ENCODE results near the gene DHH. TPM values are rescaled to one million over a fixed set of nuclear protein-coding genes. Genes with fewer than 3 reads are reported as not detected.

DHH gene
- polyA plus RNA-seq, 3 donors = 0.25 to 0.44 (median 0.33) TPM

DNA sequence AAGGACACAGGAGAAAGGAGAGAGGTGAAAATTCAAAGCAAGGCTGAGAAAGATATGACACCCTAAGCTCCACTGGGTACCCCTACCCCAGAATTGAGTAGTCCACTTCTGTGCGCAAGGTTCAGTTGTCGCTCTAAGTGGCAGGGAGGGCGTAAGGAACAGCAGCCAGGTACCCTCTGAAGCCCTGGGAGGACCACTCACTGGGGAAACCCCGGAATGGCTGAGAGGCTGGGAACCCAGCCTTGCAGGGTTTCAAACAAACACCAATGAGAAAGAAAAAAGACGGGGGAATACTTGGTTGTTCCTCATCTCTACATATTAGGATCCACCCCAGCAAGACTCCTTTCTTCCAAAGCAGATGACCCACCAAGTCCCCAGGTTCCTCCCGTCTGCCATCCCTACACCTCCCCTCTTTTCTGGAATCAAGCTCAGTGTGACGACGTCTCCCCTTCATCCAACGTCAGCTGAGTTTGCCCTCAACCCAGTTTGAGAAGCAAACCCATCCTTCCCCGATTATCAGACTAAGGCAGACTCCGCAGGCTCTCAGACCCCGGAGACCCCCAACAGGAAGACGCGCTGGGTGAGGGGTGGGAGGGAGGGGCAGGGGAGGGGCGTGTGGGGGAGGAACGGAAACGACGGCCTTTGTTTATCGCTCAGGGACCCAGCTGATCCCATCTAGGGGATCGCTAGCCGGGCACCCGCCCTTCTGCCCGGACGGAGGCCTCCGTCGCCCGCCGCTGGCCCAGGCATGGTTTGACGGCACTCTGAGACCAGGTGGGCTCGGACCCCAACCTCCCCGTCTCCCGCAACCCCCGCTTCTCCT lies 15.3 kb upstream of the DHH start:
- no peak for DNase-seq (ENCODE audit: low read depth in 3 of 3, low spot score in 2 of 3)

DNA sequence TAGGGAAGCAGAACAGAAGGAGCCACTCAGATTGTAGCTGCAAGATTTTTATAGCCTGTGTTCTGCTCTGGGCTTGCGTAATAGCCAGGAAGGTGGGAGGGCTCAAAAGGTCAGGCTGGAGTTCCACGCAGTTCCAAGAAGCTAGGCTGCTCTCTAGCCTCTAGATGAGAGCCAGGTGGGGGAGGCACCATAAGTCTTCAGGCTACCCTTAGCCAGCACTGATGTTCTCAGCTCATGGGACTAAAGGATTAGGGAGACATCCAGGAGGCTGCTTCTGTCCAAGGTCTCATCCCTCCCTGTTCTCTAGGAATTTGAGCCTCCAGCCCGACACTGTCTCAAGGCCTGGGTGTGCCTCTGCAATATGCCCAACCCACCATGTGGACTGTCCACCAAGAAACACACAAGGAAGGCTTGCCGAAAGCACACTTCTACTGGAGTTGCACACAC lies 14.4 kb upstream of the DHH start:
- DNase-seq (ENCODE audit: low read depth in 3 of 3, low spot score in 2 of 3) = no peak

- DNase-seq (ENCODE audit: low read depth in 3 of 3, low spot score in 2 of 3) = no peak
Observed at GRCh38 chr12:49105504-49106084, 11.0 kb upstream of the DHH start.

GRCh38 chr12:49104822-49105221 lies 10.2 kb upstream of the DHH start:
- DNase-seq (ENCODE audit: low read depth in 3 of 3, low spot score in 2 of 3) = no peak

DNA sequence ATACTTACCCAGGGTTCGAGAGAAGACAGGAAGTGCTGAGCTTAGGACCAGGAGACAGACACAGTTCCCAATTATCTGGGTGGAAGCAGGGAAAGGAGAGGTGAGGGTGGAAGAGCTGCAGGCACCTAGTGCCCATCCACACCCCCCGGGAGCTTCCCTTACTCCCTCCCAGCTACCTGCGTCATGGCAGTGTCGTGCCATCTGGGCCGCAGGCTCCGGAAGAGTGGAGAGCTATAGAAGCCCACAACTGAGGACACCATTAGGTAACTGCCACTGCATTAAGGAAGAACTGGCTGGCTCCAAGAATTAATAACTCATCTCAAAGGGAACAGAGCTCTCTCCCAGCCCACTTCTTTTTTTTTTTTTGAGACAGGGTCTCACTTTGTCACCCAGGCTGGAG lies 5.8 kb upstream of the DHH start:
- no peak for DNase-seq (ENCODE audit: low read depth in 3 of 3, low spot score in 2 of 3)

- no peak for DNase-seq (ENCODE audit: low read depth in 3 of 3, low spot score in 2 of 3)
Observed at GRCh38 chr12:49098703-49099102, 4.1 kb upstream of the DHH start.

GRCh38 chr12:49098035-49098451 lies 3.4 kb upstream of the DHH start:
- DNase-seq (ENCODE audit: low read depth in 3 of 3, low spot score in 2 of 3) = no peak

GRCh38 chr12:49097381-49097780 lies 2.8 kb upstream of the DHH start:
- no peak for DNase-seq (ENCODE audit: low read depth in 3 of 3, low spot score in 2 of 3)

DNA sequence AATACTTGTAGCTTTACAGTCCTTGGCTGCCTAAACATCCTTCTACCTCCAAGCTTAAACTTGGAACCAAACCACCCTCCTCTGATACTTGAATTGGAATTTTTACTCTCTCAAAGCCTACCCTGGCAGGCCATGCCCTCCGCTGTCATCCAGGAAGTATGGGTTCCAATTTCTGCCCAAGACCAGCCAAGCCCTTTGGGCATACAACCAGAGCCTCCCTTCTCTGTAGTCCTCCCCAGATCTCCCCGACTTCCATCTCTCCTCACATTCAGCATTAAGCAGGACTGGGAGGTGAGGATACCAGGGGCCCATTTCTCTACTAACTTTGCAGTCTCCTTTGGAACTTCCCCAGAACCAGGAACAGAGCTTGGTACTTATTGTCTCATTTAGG lies 369 bp upstream of the DHH start:
- no peak for DNase-seq (ENCODE audit: low read depth in 3 of 3, low spot score in 2 of 3)

GRCh38 chr12:49093792-49094159 lies 825 bp downstream of the DHH start:
- DNase-seq (ENCODE audit: low read depth in 3 of 3, low spot score in 2 of 3) = no peak

GRCh38 chr12:49092816-49093406 lies 1.7 kb downstream of the DHH start:
- DNase-seq (ENCODE audit: low read depth in 3 of 3, low spot score in 2 of 3) = no peak

DNA sequence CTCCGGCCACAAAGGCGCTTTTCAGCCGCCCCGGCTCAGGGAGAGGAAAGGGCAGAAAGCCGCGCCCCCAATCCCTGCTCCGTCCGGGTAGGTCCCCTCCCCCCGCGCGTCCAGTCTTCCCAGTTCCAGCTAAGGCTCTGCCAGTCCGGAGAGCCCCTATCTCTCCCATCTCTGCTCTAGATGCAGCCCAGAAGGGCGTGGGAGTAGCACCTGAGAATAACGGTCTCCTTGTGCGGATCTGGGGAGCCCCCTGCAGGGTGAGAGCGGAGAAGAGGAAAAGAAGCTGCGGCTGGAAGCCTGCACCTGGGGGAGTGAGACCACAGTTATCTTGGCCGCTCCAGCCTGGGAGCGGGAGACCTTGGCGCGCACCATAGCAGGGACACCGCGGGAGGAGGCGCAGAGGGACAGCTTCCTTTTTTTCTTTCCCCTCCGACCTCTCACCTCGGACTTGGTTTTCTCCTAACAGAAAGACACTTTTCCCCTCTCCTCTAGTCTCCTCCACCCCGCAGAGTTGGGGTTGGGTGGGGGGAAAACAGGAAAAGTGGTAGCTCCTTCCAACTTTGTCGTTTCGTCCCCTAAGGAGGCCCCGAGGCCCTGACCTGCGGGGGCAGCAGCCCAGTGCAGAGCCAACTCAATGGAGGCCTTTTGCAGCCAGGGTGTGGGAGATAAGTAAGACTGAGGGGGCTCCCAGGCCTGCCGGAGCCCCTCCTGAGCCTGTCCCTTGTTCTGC lies 2.4 kb downstream of the DHH start:
- no peak for DNase-seq (ENCODE audit: low read depth in 3 of 3, low spot score in 2 of 3)

- DNase-seq (ENCODE audit: low read depth in 3 of 3, low spot score in 2 of 3) = no peak
Observed at GRCh38 chr12:49091836-49092085, 2.8 kb downstream of the DHH start.

- no peak for DNase-seq (ENCODE audit: low read depth in 3 of 3, low spot score in 2 of 3)
Observed at GRCh38 chr12:49091056-49091835, 3.4 kb downstream of the DHH start.

DNA sequence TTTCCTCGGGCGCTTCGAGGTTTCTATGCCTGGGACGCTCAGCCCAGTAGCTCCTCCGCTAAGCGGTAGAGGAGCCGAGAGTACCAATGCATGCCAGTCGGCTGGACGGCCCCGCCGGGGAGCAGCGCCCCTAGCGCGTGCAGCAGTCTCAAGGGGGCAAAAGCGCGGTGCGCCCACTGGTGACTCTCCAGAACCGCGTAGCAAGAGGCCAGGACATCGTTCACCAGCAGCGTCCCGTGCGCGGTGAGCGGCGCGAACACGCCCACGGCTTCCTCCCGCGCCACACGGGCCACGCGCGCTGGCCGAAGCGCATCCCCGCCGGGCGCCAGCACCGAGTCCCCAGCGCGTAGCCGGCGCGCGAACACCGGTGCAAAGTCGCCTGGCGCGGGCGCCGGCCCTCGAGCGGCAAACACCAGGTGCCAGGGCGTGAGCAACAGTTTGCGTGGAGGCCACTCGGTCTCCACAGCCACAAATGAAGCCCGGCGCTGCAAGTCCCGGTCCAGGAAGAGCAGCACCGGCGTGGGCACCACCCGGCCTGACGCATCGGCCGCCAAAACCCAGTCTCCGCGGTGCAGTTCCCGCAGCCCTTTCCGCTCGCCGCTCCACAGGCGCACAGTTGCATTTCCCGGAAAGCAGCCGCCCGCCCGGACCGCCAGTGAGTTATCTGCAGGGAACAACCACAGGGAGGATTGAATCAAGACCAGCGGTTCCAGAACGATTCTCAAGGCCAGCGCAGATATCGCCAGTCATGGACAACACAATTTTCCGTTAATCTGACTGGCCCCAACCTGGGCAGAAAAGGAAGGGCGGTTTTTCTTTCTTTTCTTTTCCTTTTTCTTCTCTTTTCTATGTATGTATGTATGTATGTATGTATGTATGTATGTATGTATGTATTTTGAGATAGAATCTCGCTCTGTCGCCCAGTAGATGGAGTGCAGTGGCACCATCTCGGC lies 4.5 kb downstream of the DHH start:
- DNase-seq (ENCODE audit: low read depth in 3 of 3, low spot score in 2 of 3) = no peak

DNA sequence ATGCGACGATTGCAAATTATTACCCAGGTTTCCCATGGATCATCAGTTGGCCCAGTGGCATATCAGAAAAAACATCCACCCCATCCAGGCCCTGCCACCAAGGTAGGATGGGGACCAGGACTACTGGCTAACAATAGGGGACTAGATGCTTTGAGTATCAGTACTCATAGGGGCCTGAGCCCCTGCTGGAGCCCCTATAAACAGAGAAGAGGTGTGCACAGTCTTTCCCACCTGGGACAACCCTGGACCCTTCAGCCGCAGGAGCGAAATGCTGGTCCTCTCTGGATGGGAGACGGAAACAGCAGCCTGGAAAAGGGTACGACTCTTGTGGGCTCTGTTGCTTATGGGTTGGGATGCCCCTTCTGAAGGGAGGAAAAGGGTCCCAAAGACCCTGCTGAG lies 5.7 kb downstream of the DHH start:
- no peak for DNase-seq (ENCODE audit: low read depth in 3 of 3, low spot score in 2 of 3)

GRCh38 chr12:49088150-49088931 lies 6.3 kb downstream of the DHH start:
- no peak for DNase-seq (ENCODE audit: low read depth in 3 of 3, low spot score in 2 of 3)

GRCh38 chr12:49086116-49086515 lies 8.5 kb downstream of the DHH start:
- no peak for DNase-seq (ENCODE audit: low read depth in 3 of 3, low spot score in 2 of 3)

- DNase-seq (ENCODE audit: low read depth in 3 of 3, low spot score in 2 of 3) = no peak
Observed at GRCh38 chr12:49084438-49084837, 10.2 kb downstream of the DHH start.
